ENCODE measurements around the gene PERM1.

GRCh38 chr1:1021010-1021919, 39.4 kb upstream of the PERM1 start:
- TF ChIP-seq POLR2A (IDR thresholded peaks at IDR 0.05), result no peak
- TF ChIP-seq, protein P1, sequence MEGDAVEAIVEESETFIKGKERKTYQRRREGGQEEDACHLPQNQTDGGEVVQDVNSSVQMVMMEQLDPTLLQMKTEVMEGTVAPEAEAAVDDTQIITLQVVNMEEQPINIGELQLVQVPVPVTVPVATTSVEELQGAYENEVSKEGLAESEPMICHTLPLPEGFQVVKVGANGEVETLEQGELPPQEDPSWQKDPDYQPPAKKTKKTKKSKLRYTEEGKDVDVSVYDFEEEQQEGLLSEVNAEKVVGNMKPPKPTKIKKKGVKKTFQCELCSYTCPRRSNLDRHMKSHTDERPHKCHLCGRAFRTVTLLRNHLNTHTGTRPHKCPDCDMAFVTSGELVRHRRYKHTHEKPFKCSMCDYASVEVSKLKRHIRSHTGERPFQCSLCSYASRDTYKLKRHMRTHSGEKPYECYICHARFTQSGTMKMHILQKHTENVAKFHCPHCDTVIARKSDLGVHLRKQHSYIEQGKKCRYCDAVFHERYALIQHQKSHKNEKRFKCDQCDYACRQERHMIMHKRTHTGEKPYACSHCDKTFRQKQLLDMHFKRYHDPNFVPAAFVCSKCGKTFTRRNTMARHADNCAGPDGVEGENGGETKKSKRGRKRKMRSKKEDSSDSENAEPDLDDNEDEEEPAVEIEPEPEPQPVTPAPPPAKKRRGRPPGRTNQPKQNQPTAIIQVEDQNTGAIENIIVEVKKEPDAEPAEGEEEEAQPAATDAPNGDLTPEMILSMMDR (IDR thresholded peaks at IDR 0.05), result no peak

Data from upper lobe of left lung (tissue), 4 donors.